Spinal cord (tissue), 10 donors: Measurements from ENCODE around the gene ACOXL. TPM values are rescaled to one million over a fixed set of nuclear protein-coding genes. Genes with fewer than 3 reads are reported as not detected.

Experiments used
- DNase-seq, 6 donors: peaks; one replicate each; pipeline versions ENCODE4 v3.0.0 to v3.0.0-alpha.2; 2013 to 2015; ENCODE audit warnings: low spot score in 6 of 6, low read depth in 4 of 6
- H3K27ac ChIP-seq: one replicate; pipeline ENCODE4 v1.5.1; 2013; ENCODE audit warnings: low read depth, low read length, control low read depth
- H3K27me3 ChIP-seq: one replicate; pipeline ENCODE4 v1.6.1; 2013; ENCODE audit warnings: low read length; ENCODE audit not compliant: control insufficient read depth, insufficient read depth
- H3K36me3 ChIP-seq: one replicate; pipeline ENCODE4 v1.6.1; 2013; ENCODE audit warnings: low read length; ENCODE audit not compliant: control insufficient read depth, insufficient read depth
- H3K4me1 ChIP-seq: one replicate; pipeline ENCODE4 v1.6.1; 2013; ENCODE audit warnings: low read length; ENCODE audit not compliant: control insufficient read depth, insufficient read depth
- H3K4me3 ChIP-seq: one replicate; pipeline ENCODE4 v1.5.1; 2013; ENCODE audit warnings: low read depth, low read length, control low read depth
- H3K9me3 ChIP-seq: one replicate; pipeline ENCODE4 v1.6.1; 2013; ENCODE audit warnings: low read length; ENCODE audit not compliant: control insufficient read depth, insufficient read depth
- WGBS: methylation state at CpG from one replicate; pipeline ENCODE4 v1.1.5; 2013; ENCODE audit warnings: missing lambda C conversion rate; ENCODE audit not compliant: insufficient coverage; 5-methylcytosine and 5-hydroxymethylcytosine counted together
- polyA plus RNA-seq, 2 donors: library from polyadenylated mRNA; unstranded; fragments of 120-200 nt; gene quantifications; one replicate each; pipeline ENCODE4 v1.2.1, GENCODE V29; 2013; ENCODE audit not compliant: insufficient read length in 2 of 2
- total RNA-seq, 2 donors: library from RNA; depleted of rRNA in 1 of 2; stranded (reverse); fragments of 120-200 nt in 1 of 2; fragments of >200 nt in 1 of 2; gene quantifications; one replicate each; pipeline versions ENCODE4 v1.2.3 to v1.2.4, GENCODE V29; 2013 to 2014
- donor health status: healthy.

ACOXL gene
- total and polyA plus RNA-seq, 4 donors = 0.06 to 0.45 (median 0.26) TPM

GRCh38 chr2:110888411-110888810, 156.0 kb downstream of the ACOXL start:
- no peak overlapping the region for H3K27ac ChIP-seq
- WGBS = 100% methylated on average over 1 of the region's 2 CpGs
- no peak overlapping the region for H3K4me3 ChIP-seq
- no peaks in the 10 kb centered on the region for H3K27me3 ChIP-seq
- no peaks in the 10 kb centered on the region for H3K9me3 ChIP-seq
- H3K4me1 ChIP-seq = no peaks in the 10 kb centered on the region
- no peak for DNase-seq
- no peaks in the 10 kb centered on the region for H3K36me3 ChIP-seq

- WGBS = no CpG with 5 or more reads among the region's 1 CpG
- Histone ChIP-seq H3K9me3 (no peaks in the 10 kb centered on the region), H3K4me3 (no peak overlapping the region), H3K36me3 (no peaks in the 10 kb centered on the region), H3K27ac (no peak overlapping the region), H3K4me1 (no peaks in the 10 kb centered on the region), H3K27me3 (no peaks in the 10 kb centered on the region)
- no peak for DNase-seq
Measured at GRCh38 chr2:110891626-110892025, 159.3 kb downstream of the ACOXL start.

- no CpG with 5 or more reads among the region's 3 CpGs for WGBS
- DNase-seq = no peak
- no peaks in the 10 kb centered on the region for H3K4me1 ChIP-seq
- H3K27ac ChIP-seq = no peak overlapping the region
- H3K36me3 ChIP-seq = no peaks in the 10 kb centered on the region
- no peaks in the 10 kb centered on the region for H3K9me3 ChIP-seq
- no peak overlapping the region for H3K4me3 ChIP-seq
- no peaks in the 10 kb centered on the region for H3K27me3 ChIP-seq
Measured at GRCh38 chr2:110896226-110896625, 163.9 kb downstream of the ACOXL start.

GRCh38 chr2:110897966-110898365, 165.6 kb downstream of the ACOXL start:
- H3K4me3 ChIP-seq = no peak overlapping the region
- H3K9me3 ChIP-seq = no peaks in the 10 kb centered on the region
- peaks cover 4% of the 10 kb centered on the region for H3K4me1 ChIP-seq
- H3K36me3 ChIP-seq = no peaks in the 10 kb centered on the region
- no peak overlapping the region for H3K27ac ChIP-seq
- DNase-seq = no peak
- no peaks in the 10 kb centered on the region for H3K27me3 ChIP-seq
- WGBS = no CpG with 5 or more reads among the region's 2 CpGs

GRCh38 chr2:110900191-110900590, 167.8 kb downstream of the ACOXL start:
- no peaks in the 10 kb centered on the region for H3K27me3 ChIP-seq
- H3K9me3 ChIP-seq = no peaks in the 10 kb centered on the region
- H3K4me1 ChIP-seq = peaks cover 14% of the 10 kb centered on the region
- H3K27ac ChIP-seq = no peak overlapping the region
- H3K36me3 ChIP-seq = no peaks in the 10 kb centered on the region
- no peak for DNase-seq
- 88% methylated on average over 1 of the region's 2 CpGs for WGBS
- H3K4me3 ChIP-seq = no peak overlapping the region

GRCh38 chr2:110903548-110903947, 171.2 kb downstream of the ACOXL start:
- Histone ChIP-seq H3K4me3 (no peak overlapping the region), H3K27me3 (no peaks in the 10 kb centered on the region), H3K9me3 (no peaks in the 10 kb centered on the region), H3K27ac (no peak overlapping the region), H3K4me1 (peaks cover 14% of the 10 kb centered on the region), H3K36me3 (no peaks in the 10 kb centered on the region)
- DNase-seq = no peak
- 72% methylated on average over 3 of the region's 3 CpGs for WGBS

- H3K27ac ChIP-seq = no peak overlapping the region
- H3K4me1 ChIP-seq = peaks cover 14% of the 10 kb centered on the region
- peak in 1 of 6 donors; percentile 50 for DNase-seq
- H3K27me3 ChIP-seq = no peaks in the 10 kb centered on the region
- no peak overlapping the region for H3K4me3 ChIP-seq
- WGBS = 66% methylated on average over 5 of the region's 5 CpGs
- H3K36me3 ChIP-seq = no peaks in the 10 kb centered on the region
- no peaks in the 10 kb centered on the region for H3K9me3 ChIP-seq
Measured at GRCh38 chr2:110904116-110904778, 171.9 kb downstream of the ACOXL start.

- peaks cover 14% of the 10 kb centered on the region for H3K4me1 ChIP-seq
- WGBS = 54% methylated on average over 3 of the region's 3 CpGs
- H3K9me3 ChIP-seq = no peaks in the 10 kb centered on the region
- H3K36me3 ChIP-seq = no peaks in the 10 kb centered on the region
- no peak overlapping the region for H3K4me3 ChIP-seq
- H3K27ac ChIP-seq = no peak overlapping the region
- H3K27me3 ChIP-seq = no peaks in the 10 kb centered on the region
- DNase-seq = no peak
Measured at GRCh38 chr2:110904779-110905148, 172.4 kb downstream of the ACOXL start.

GRCh38 chr2:110905217-110905616, 172.8 kb downstream of the ACOXL start:
- H3K4me1 ChIP-seq = peaks cover 14% of the 10 kb centered on the region
- H3K27me3 ChIP-seq = no peaks in the 10 kb centered on the region
- no peaks in the 10 kb centered on the region for H3K9me3 ChIP-seq
- no peak overlapping the region for H3K4me3 ChIP-seq
- WGBS = no CpG with 5 or more reads among the region's 3 CpGs
- peak in 1 of 6 donors; percentile 62 for DNase-seq
- no peaks in the 10 kb centered on the region for H3K36me3 ChIP-seq
- H3K27ac ChIP-seq = no peak overlapping the region

- no peak for DNase-seq
- WGBS = 100% methylated on average over 4 of the region's 6 CpGs
- Histone ChIP-seq H3K27ac (no peak overlapping the region), H3K4me1 (peaks cover 14% of the 10 kb centered on the region), H3K27me3 (no peaks in the 10 kb centered on the region), H3K9me3 (peaks cover 7% of the 10 kb centered on the region), H3K36me3 (no peaks in the 10 kb centered on the region), H3K4me3 (no peak overlapping the region)
Measured at GRCh38 chr2:110906613-110907298, 174.4 kb downstream of the ACOXL start.
